Measurements from ENCODE around the gene TMEM8B. TPM values are rescaled to one million over a fixed set of nuclear protein-coding genes. Genes with fewer than 3 reads are reported as not detected.

Gene TMEM8B
- 1.6 and 2.4 TPM in 2 replicates for total RNA-seq (2014; rRNA removed)
- Bru-seq, nascent RNA: percentile 41 among the genes with signal in this experiment
- percentile 39 among the genes with signal in this experiment for BruChase-seq, experiment 1, labeled RNA remaining after a 6-hour chase
- percentile 44 among the genes with signal in this experiment for BruChase-seq, experiment 2, labeled RNA remaining after a 2-hour chase
- long read RNA-seq, partial matches to known transcripts: 10 of 27 reads
- long read RNA-seq, other reads (novel, unspliced or antisense): 17 of 27 reads

GRCh38 chr9:35829084-35829763, at the start of gene TMEM8B:
Gene TMEM8B (plus strand): TSS chr9:35829228. CDS start chr9:35829448, 220 bp downstream.
- Histone ChIP-seq H3K4me1 (ENCODE audit: insufficient read depth, low read length) (peaks cover 29% of the 10 kb centered on the region), H3K27me3 (ENCODE audit: low read length) (no peaks in the 10 kb centered on the region), H3K9ac (ENCODE audit: low read length) (peak within 1 kb of the TSS; percentile 62), H3F3A (ENCODE audit: low read length, unreplicated experiment) (no peaks in the 10 kb centered on the region), H3K4me3 (ENCODE audit: low read length) (peak within 1 kb of the TSS; percentile 86), H4K20me1 (ENCODE audit: low read length) (no peaks in the 10 kb centered on the region), H3K9me2 (replicated peaks; ENCODE audit: low read length) (no peaks in the 10 kb centered on the region), H3K9me3 (ENCODE audit: low read length) (no peaks in the 10 kb centered on the region), H3K27ac (ENCODE audit: low read length) (no peak within 1 kb of the TSS), H2AFZ (ENCODE audit: low read length) (peak within 1 kb of the TSS; percentile 97), H3K36me3 (ENCODE audit: low read depth, low read length) (no peaks in the 10 kb centered on the region), H3K4me2 (ENCODE audit: low read length) (peak within 1 kb of the TSS; percentile 96), H3K79me2 (ENCODE audit: low read length) (no peaks in the 10 kb centered on the region)
- ATAC-seq: peak; percentile 82
- intact Hi-C loops (cut with micrococcal nuclease): loop anchor here (10.0 kb wide), 1 partner anchor 54 kb away; no protein-coding TSS in a partner anchor
- peak; percentile 73 for DNase-seq
- TF ChIP-seq EZH2 (IDR thresholded peaks at IDR 0.05; ENCODE audit: low read length, unreplicated experiment) (no peak), CTCF (conservative IDR thresholded peaks at IDR 0.05; ENCODE audit: low read depth, low read length) (no peak), EZH2phosphoT487 (IDR thresholded peaks at IDR 0.05; ENCODE audit: borderline replicate concordance, low read length) (no peak)
- ChIA-PET CTCF (interaction anchor here (0.6 kb wide), 1 partner anchor 53 kb away, joined by 5 read pairs; no protein-coding TSS in a partner anchor), POLR2A (ENCODE audit: unreplicated experiment) (no interaction called here)
- no TSS peak for BruUV-seq (replicated peaks)

GRCh38 chr9:35781066-35781465, 48.0 kb upstream of the TMEM8B start:
- Histone ChIP-seq H3K79me2 (ENCODE audit: low read length) (no peaks in the 10 kb centered on the region), H4K20me1 (ENCODE audit: low read length) (no peaks in the 10 kb centered on the region), H3K9me3 (ENCODE audit: low read length) (no peaks in the 10 kb centered on the region), H3K4me2 (ENCODE audit: low read length) (no peak overlapping the region), H3F3A (ENCODE audit: low read length, unreplicated experiment) (no peaks in the 10 kb centered on the region), H3K9ac (ENCODE audit: low read length) (no peak overlapping the region), H3K4me3 (ENCODE audit: low read length) (no peak overlapping the region), H3K27me3 (ENCODE audit: low read length) (no peaks in the 10 kb centered on the region), H3K27ac (ENCODE audit: low read length) (no peak overlapping the region), H3K36me3 (ENCODE audit: low read depth, low read length) (no peaks in the 10 kb centered on the region), H2AFZ (ENCODE audit: low read length) (no peak overlapping the region), H3K9me2 (replicated peaks; ENCODE audit: low read length) (no peaks in the 10 kb centered on the region), H3K4me1 (ENCODE audit: insufficient read depth, low read length) (0 out of 2 replicates have a peak, but pooled peaks cover under 1% of the 10 kb centered on the region)
- no TSS peak for BruUV-seq (replicated peaks)
- POLR2A ChIA-PET (ENCODE audit: unreplicated experiment): no interaction called here
- intact Hi-C loops (cut with micrococcal nuclease): no loop called here
- CTCF ChIA-PET: no interaction called here
- no peak for ATAC-seq
- no peak for DNase-seq
- no peak for TF ChIP-seq EZH2 (IDR thresholded peaks at IDR 0.05; ENCODE audit: low read length, unreplicated experiment)

GRCh38 chr9:35783418-35783817, 45.6 kb upstream of the TMEM8B start:
- CTCF ChIA-PET: no interaction called here
- intact Hi-C loops (cut with micrococcal nuclease): no loop called here

More at GRCh38 chr9:35783418-35783817, 45.6 kb upstream of the TMEM8B start:
- TF ChIP-seq CTCF (conservative IDR thresholded peaks at IDR 0.05; ENCODE audit: low read depth, low read length) (no peak), EZH2 (IDR thresholded peaks at IDR 0.05; ENCODE audit: low read length, unreplicated experiment) (no peak), EZH2phosphoT487 (IDR thresholded peaks at IDR 0.05; ENCODE audit: borderline replicate concordance, low read length) (no peak)
- H3K9me2 ChIP-seq (replicated peaks; ENCODE audit: low read length): no peaks in the 10 kb centered on the region
- no TSS peak for BruUV-seq (replicated peaks)
- DNase-seq (no peak), ATAC-seq (no peak)
- no peaks in the 10 kb centered on the region for H3K79me2 ChIP-seq (ENCODE audit: low read length)
- no peaks in the 10 kb centered on the region for H3K27me3 ChIP-seq (ENCODE audit: low read length)
- no peaks in the 10 kb centered on the region for H3F3A ChIP-seq (ENCODE audit: low read length, unreplicated experiment)
- no peak overlapping the region for H3K27ac ChIP-seq (ENCODE audit: low read length)
- no peak overlapping the region for H3K4me3 ChIP-seq (ENCODE audit: low read length)
- H3K36me3 ChIP-seq (ENCODE audit: low read depth, low read length): no peaks in the 10 kb centered on the region
- no peak overlapping the region for H3K4me2 ChIP-seq (ENCODE audit: low read length)
- no peak overlapping the region for H2AFZ ChIP-seq (ENCODE audit: low read length)
- H3K9me3 ChIP-seq (ENCODE audit: low read length): no peaks in the 10 kb centered on the region
- no peak overlapping the region for H3K9ac ChIP-seq (ENCODE audit: low read length)
- no peaks in the 10 kb centered on the region for H3K4me1 ChIP-seq (ENCODE audit: insufficient read depth, low read length)
- POLR2A ChIA-PET (ENCODE audit: unreplicated experiment): no interaction called here
- H4K20me1 ChIP-seq (ENCODE audit: low read length): no peaks in the 10 kb centered on the region

All from PC-3 (cell line).